ENCODE data around the gene TRABD.
A peak's percentile ranks its signal among the peaks of the same experiment; 100 is the strongest.
"Not testable (repeated sequence)": the region's sequence is repeated elsewhere in the genome, so short reads cannot be mapped to it uniquely, and the experiment has no call there.

Gene TRABD, protein sequence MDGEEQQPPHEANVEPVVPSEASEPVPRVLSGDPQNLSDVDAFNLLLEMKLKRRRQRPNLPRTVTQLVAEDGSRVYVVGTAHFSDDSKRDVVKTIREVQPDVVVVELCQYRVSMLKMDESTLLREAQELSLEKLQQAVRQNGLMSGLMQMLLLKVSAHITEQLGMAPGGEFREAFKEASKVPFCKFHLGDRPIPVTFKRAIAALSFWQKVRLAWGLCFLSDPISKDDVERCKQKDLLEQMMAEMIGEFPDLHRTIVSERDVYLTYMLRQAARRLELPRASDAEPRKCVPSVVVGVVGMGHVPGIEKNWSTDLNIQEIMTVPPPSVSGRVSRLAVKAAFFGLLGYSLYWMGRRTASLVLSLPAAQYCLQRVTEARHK

DNA sequence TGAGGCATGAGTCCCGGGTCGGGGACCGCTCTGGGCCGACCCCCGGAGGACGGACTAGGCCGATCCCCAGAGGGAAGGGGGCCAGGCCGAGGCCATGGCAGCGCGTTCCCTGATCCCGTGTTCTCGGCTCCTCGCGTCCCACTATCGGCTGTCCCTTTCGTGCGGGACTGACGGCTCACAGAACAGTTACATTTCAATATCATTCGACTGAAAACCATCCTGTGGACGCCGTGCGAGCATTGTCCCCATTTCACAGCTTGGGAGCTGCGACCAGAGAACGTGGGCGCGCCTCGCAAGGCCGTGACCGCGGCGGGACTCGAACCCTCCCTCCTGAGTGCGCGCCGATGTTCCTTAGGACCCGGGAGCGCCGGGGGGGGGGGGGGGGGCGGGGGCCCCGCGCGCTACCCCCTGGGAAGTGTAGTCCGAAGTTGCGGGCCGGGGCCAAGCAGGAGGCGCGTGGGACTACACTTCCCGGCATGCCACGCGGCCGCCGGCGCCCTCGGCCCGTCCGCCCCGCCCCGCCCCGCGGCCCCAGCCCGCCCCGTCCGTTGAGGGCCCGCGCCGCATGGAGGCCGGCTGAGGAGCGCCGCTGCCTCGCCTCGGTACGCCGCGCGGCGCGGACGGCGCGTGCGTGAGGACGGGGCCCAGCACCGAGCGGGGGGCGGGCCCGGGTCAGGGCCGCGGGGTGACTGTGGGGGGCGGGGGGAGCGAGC is at the start of gene TRABD:
Gene TRABD (plus strand): TSS at position 539 of the 713 bp plus-strand sequence. CDS start 7,148 bp downstream, outside the sequence.
- peak; percentile 88 for DNase-seq

DNA sequence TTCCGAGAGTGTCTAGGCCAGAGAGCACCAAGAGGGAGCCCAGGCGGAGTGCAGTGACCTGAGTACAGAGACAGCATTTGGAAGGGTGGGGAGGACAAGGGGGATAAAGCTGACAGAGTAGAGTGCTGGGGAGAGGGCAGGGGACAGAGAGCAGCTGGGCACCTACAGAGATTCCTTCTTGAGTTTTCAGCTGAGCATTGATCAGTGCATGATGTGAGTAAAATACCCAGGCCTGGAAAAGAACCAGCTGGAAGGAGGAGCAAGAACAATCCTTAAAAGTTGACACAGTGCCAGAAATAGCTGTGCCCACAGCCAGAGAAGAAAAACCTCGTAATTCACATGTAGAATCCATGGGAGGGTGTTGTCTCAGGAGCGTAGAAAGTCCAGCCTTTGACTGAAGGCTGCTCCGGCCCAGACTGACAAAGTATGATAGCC is 49.1 kb upstream of the TRABD start:
- DNase-seq: no peak

GRCh38 chr22:50137277-50137676 is 48.4 kb upstream of the TRABD start:
- not testable (repeated sequence) for DNase-seq

- no peak for DNase-seq
Measured at GRCh38 chr22:50138041-50138440, 47.7 kb upstream of the TRABD start.

DNA sequence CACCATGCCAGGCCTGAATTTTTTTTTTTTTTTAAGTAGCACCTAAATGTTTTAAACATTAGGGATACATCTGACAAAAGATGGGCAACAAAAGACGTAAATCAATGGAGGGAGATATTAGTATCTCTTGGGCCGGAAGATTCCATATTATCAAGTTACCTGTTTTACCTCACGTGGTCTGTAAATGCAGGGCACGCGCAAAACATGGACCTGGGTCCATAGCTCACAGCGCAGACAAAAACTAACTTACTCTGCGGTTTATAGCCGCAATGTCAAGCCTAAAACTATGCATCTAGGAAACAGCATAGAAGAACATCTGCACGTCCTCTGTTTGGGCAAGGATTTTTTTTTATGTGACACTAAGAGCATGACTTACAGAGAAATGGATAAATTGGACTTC is 46.7 kb upstream of the TRABD start:
- DNase-seq: no peak

DNA sequence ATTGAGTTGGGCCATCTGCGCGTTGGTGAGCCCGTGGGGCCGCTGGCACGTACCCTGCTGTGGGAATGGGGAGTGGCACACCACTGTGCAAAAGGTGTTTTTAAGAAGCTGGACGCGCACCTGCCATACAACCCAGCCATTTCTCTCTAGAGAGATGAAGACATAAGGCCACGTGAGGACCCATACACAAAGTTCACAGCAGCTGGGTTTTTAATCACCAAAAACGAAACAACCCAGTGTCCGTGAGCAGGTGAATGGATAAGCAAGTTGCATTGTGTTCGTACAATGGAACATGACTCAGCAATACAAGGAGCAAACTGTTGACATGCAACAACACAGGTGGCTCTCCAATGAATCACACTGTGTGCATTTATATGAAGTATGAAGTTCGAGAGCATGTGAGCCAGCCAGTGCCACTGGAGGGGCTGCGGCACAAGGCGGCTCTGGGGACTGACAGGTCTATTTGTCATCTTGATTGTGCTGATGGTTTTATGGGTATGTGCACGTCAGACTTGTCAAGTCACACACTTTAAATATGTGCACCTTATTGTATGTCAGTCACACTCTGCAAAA is 45.8 kb upstream of the TRABD start:
- no peak for DNase-seq

- DNase-seq: no peak
Measured at GRCh38 chr22:50140615-50141014, 45.1 kb upstream of the TRABD start.

DNA sequence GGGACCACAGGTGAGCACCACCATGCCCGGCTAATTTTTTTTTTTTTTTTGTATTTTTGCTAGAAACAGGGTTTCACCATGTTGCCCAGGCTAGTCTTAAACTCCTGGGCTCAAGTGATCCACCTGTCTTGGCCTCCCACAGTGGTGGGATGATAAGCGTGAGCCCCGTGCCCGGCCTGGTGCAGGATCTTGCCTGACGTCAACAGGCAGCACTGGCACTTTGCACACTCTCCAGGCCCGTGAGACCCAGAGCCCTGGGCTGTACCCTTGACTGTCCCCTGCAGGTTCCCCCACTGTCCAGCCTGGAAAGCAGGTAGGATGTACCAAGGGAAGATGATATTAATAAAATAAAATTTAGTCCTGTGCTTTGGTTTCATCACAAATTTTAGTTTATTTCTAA is 44.3 kb upstream of the TRABD start:
- DNase-seq: no peak

DNA sequence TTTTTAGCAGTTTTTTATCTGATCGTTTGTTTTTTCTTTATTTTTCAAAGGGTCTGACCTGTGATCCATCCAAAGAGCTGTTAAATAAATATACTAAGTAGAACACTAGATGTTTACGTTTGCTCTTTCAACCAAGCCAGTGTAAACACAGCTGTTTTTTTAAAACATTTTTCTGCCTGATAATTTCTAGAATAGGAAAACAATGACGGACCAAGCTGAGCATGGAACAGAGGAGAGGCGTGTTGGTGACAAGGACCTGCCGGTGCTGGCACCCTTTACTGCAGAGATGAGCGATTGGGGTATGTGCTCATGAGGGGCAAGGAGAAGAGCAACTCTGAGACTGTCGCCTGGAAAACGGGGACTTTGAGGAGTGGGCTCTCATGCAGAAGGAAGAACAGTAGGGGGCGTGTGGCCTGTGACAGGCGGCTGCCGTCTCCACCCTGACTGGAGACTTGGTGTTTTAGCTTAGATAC is 43.8 kb upstream of the TRABD start:
- no peak for DNase-seq

GRCh38 chr22:50143096-50143495 is 42.6 kb upstream of the TRABD start:
- no peak for DNase-seq

DNA sequence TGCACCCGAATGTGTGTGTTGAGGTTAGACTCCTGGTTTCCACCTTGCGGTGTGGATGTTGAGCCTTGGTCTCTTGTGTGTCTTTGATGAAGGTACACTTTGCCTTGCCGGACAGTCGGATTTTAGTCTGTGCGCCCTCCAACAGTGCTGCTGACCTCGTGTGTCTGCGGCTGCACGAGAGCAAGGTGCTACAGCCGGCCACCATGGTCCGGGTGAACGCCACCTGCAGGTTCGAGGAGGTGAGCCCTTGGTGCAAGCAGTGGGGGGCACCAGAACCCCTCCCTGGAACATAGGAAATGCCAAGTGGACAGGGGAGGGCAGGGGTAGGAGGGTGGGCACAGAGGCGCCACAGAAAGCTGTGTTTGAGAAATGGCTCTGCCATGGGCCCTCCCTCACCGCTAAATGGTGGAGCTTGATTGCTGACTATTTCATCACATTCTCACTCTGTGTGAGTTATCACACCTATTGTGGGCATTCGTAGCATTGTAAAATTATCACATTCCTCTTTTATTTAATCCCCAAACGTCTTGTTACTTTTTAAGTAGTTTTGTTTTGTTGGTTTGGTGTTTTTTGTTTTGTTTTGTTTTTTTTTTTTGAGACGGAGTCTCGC is 41.6 kb upstream of the TRABD start:
- DNase-seq: no peak

DNA sequence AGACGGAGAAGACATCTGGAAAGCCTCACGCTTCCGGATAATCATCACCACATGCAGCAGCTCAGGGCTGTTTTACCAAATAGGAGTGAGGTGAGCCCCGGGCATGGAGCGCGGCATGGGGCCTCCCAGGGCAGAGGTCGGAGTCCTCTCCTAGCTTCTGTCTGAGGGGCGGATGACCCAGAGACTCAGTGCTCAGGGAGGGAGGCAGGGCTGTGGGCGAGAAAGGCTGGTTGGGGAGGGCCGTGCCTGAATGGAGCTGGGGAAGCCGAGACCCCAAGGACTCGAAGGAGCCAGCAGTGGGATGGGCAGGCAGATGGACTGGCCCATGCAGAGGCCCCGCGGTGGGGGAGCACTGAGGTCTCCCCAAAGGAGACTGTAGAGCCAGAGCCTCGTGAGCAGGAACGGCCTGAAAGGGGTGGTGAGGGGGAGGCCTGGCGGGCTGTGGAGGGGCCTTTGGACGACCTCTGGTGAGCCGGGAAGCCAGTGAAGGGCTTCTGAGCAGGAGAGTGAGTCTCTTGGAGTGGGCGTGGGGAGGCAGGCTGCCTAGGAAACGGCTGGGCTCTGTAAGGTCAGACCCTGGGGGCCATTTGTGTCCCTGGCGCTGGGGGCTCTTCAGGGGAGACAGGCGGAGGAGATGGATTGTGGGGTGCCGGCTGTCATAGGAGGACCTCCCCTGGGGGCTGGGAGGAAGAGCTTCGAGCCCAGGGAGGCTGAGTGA is 39.8 kb upstream of the TRABD start:
- DNase-seq: no peak

DNA sequence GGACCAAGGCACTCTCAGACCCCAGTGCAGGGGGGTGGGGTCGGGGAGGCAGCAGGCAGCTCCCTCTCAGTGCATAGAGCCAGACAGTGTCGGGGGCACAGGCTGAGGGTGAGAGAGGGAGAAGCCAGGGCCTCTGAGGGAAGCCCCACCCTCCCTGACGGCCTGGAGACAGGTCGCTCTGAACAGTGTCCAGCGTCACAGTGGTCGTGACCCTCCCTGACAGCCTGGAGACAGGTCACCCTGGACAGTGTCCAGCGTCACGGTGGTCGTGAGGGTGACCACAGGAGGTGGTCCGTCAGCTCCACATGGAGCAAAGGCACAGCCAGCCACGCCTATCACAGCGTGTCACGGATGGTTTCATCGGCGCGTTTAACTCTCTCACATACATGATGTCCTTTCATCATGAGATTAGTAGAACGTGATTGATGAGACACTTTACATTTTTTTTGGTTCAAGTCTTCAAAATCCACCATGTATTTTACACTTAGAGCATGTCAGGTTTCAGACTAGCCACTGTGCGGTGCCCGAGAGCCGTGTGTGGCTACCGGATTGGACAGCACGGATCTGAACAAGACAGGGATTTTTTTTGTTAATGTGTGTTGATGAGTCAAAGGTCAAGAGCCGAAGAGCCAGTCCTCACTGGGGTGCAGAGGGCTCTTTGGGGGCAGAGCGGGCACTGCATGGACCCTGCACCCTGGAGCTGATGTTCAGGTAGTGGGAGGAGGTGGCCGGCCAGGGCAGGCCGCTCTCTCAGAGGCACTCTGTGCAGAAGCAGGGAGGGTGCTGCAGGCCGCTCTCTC is 39.1 kb upstream of the TRABD start:
- peak; percentile 13 for DNase-seq

DNA sequence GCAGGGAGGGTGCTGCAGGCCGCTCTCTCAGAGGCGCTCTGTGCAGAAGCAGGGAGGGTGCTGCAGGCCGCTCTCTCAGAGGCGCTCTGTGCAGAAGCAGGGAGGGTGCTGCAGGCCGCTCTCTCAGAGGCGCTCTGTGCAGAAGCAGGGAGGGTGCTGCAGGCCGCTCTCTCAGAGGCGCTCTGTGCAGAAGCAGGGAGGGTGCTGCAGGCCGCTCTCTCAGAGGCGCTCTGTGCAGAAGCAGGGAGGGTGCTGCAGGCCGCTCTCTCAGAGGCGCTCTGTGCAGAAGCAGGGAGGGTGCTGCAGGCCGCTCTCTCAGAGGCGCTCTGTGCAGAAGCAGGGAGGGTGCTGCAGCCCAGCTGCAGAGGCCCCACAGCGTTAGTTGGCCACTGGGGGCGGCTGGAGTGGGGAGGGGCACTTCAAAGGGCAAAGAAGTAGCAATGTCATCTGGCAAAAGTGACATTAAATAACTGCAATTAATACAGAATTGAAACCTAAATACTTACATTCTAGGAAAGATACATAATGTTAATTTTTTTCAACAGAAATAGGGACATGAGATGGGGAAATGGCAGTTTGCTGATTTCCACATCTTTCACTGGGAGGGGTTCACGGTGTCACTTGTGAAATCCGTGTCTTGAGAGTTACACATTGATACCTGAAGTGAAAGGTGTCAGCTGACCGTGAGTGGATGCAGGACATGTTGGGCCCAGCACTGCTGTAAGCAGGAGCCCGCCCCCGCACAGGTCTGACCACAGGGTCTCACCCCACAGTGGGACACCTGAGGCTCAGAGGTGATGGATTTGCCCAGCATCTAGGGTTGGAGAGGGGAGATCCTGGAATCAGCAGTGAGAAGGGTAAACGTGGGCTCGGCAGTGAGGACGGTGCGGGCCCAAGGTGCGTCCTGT is 38.2 kb upstream of the TRABD start:
- DNase-seq: not testable (repeated sequence)

DNA sequence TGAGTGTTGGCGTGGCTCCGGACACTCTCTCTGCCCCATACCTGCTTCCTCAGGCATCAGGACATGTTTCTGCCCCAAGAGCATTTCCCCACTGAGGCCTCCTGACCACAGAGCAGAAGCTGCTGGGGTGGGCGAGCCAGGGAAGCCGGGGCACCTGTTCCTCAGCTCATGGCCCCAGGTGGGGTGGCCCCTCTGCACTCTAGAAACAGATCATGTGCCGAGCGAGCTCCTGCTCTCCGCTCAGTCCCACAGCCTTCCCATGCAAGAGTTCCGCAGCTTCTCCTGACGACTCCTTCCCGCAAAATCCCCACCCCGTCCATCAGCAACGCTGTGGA is 37.6 kb upstream of the TRABD start:
- DNase-seq: no peak

DNA sequence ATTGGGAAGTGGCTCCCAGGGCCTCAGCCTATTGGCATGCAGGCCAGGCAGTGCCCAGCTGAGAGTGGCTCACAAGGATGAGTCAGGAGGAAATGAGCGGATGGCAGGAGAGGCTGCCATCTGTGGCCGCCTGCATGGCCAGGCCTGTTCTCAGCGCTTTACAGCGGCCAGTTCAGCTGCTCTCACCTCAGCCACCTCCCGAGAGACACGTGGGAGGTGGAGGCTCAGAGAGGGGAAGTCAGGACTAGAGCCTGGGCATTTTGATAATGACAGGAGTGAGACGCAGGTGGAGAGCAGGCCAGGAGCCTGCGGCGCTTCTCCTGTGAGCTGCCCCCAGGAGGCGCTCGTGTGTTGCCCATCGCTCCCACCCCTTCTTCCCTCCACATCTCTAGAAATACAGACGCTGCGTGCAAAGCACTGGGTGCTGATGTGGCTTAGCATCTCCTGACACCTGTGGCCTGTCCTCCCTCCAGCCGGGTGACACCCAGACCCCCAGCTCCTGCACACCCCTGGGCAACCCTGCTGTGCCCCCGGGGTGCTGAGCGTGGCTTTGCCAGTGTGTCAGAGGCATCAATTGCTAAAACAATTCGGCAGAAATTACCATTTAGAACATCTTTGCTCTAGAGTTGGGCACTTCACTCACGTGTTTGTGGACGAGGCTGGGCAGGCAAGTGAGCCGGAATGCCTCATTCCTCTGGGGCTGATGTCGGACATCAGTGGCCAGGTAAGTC is 36.6 kb upstream of the TRABD start:
- DNase-seq: peak; percentile 76

DNA sequence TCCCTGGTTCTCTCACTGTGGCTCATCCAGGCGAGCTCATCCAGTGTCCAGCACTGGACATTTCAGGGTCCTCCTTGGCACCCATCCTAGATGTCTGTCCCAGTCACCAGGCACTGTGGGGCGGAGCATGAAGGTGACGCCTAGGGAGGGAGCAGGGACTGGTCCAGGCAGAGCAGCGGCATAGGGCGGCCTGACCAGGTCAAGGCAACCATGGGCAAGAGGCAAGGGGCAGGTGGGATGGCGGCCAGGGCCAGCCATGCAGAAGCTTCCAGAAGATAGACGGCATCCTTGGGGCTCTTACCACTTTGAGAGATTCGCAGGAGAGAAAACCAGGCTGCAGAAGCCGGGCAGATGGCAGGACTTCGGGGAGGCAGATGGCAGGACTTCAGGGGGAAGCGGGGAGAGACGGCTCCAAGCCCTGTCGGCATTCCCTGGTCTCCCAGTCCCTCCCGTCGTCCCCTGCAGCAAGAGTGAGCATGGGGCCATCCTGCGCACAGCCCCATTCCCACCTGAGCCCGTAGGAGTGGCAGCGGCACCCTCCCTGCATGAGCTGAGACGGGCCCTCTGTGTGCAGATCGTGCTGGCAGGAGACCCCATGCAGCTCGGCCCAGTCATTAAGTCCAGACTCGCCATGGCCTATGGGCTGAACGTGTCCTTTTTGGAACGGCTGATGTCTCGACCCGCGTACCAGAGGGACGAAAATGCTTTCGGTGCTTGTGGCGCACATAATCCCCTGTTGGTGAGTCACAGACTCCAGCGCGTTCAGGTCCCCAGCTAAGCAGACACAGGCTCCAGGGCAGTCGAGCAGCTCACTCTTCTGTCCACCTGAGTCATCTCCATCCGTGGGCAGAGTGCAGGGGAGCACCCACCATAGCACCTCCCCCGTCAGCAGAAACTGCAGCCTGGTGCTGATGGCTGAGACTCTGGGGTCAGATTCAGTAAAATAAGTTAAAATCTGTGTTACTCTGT is 35.3 kb upstream of the TRABD start:
- DNase-seq: no peak

DNA sequence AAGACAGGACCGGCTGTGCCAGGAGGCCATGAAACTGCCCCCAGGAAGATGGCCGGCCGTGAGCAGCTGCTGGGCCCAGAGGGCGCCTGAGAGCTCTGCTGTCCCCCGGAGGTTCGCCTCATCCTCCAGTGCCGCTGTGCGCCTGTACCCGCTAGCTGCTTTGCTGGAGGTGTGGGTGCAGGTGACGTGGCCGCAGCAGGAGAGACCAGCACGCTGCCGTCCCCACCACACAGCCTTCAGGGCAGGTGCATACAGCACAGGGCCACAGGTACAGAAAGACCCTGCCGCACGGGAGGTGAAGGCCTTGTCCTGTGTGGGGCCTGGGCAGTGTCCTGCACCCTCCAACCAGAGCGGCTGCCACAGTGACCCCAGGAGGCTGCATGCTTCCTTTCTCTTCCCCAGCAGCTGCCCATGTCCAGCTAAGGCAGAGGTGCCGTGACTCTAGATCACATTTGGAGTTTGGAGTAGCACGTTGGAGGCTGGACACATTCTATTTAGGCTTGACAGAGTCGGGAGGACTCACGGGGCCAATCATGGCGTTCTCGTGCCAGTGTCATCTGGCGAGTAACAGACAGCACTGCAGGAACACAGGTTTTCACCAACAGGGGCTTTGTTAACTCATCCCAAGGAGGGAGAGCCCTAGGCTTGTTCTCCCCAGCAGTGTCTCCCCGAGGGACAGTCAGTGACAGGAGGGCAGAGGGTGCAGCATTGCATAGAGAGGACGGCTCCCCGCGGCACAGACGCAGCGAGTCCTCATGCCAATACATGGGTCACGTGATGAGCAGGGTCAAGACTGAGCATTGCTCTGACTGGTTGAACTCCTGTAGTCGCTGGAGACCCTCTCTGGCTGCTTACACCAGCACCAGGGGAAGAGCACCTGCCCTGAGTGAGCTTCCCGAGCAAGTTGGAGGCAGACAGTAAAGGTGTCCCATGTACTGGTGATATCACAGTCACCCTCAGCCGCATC is 33.9 kb upstream of the TRABD start:
- no peak for DNase-seq

All from hematopoietic multipotent progenitor cell treated with erythropoietin and hydrocortisone succinate and interleukin-3 and kit ligand, for 8 days (in vitro differentiated cells).